Endothelial cell of umbilical vein (primary cell): ENCODE measurements around the gene NT5M.

ENCODE experiments used
- MYC ChIP-seq: IDR thresholded peaks from one replicate; pipeline ENCODE4 v1.6.1; 2011; ENCODE audit warnings: mild to moderate bottlenecking, low read depth, low read length
- TF ChIP-seq, protein P1 (sequence below), 2 donors: IDR thresholded peaks; 1 replicate in 1 of 2; 2 replicates in 1 of 2; pipeline ENCODE4 v1.5.1; 2011; ENCODE audit warnings: low read length in 2 of 2, mild to moderate bottlenecking in 2 of 2, moderate library complexity in 2 of 2, control low read depth in 1 of 2, inconsistent platforms in 1 of 2, low read depth in 1 of 2; ENCODE audit not compliant: insufficient read depth in 1 of 2; ENCODE audit errors: extremely low read depth in 1 of 2

DNA sequence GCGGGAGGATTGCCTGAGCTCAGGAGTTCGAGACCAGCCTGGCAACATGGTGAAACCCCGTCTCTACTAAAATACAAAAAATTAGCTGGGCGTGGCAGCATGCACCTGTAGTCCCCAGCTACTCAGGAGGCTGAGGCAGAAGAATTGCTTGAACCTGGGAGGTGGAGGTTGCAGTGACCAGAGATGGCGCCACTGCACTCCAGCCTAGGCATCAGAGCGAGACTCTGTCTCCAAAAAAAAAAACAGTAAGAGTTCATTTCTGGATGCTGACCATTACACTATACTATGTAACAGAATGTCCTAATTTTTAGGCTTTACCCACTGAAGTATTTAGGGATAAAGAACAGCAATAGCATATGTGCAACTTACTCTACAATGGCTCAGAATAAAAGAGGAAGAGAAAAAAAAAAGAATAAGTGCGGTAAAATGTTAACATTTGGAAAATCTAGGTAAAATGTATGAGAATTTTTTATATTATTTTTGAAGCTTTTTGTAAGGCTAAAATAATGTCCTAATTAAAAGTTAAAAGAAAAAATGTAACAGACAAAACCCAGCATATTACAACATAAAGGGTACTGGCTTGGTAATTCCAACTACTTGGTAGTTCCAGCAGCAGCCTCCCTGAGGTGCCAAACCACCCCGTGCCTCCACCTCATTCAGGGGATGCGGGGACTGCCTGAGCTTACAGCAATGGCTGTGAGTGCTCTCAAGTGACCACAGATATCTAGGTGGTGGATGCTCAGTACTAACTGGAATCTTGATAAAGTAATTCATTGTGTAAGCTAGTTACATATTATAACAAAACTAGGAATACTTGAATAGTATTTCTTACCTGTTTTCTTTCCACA lies 33.0 kb upstream of the NT5M start:
- TF ChIP-seq, protein P1, sequence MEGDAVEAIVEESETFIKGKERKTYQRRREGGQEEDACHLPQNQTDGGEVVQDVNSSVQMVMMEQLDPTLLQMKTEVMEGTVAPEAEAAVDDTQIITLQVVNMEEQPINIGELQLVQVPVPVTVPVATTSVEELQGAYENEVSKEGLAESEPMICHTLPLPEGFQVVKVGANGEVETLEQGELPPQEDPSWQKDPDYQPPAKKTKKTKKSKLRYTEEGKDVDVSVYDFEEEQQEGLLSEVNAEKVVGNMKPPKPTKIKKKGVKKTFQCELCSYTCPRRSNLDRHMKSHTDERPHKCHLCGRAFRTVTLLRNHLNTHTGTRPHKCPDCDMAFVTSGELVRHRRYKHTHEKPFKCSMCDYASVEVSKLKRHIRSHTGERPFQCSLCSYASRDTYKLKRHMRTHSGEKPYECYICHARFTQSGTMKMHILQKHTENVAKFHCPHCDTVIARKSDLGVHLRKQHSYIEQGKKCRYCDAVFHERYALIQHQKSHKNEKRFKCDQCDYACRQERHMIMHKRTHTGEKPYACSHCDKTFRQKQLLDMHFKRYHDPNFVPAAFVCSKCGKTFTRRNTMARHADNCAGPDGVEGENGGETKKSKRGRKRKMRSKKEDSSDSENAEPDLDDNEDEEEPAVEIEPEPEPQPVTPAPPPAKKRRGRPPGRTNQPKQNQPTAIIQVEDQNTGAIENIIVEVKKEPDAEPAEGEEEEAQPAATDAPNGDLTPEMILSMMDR (IDR thresholded peaks at IDR 0.05; ENCODE audit: extremely low read depth in 1 of 2, insufficient read depth in 1 of 2, low read depth in 1 of 2, low read length in 2 of 2) = peak; percentile 14 to 39
- TF ChIP-seq MYC = no peak
